NCI-H345 (cell line): Measurements from ENCODE around the gene AK6.
"Not testable (repeated sequence)": the region's sequence is repeated elsewhere in the genome, so short reads cannot be mapped to it uniquely, and the experiment has no call there.

Experiments used
- DNase-seq: peaks from one replicate; lab custom pipeline; 2025; lab: John Stamatoyannopoulos, UW

Gene AK6

DNA sequence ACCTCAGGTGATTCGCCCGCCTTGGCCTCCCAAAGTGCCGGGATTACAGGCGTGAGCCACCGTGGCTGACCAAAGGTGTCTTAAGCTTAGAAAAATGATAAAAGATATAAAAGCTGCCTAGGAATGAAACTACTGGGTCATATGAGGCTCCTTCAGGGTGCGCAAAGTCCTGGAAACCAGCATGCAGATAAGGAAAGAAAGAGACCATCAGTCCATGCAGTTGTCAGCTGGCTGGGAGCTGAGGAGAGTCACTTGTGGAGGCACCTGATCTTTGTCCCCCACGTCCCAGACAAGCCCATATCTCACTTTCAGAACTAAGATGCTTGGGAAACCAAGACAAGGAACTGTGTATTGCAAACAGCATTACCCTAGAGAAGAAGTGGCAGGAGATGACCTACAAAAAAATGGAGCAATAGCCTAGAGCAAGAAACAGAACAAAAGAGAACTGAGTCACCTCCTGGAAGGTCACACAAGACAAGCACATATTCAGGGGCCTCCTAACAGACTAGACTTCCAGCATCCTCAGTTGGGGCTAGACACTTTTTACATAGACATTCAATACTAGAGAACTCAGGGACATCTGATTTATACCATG, 33.9 kb downstream of the AK6 start:
- no peak for DNase-seq

DNA sequence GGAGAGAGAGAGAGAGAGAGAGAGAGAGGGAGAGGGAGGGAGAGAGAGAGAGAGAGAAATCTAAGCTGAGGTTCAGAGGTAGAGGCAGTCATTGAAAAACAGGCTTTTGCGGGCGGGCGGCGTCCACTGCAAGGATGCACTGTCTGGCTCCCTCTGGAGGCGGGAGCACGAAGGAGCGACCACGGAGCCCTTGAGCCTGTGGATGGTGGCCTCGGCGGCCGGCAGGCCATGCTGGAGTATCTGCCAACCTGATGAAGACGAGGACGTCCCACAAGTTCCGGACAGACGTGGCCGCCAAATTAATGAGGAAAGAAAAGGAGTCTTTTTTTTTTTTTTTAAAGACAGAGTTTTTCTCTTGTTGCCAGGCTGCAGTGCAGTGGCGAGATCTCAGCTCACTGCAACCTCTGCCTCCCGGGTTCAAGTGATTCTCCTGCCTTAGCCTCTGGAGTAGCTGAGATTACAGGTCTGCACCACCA, 34.5 kb downstream of the AK6 start:
- peak; percentile 46 for DNase-seq

DNA sequence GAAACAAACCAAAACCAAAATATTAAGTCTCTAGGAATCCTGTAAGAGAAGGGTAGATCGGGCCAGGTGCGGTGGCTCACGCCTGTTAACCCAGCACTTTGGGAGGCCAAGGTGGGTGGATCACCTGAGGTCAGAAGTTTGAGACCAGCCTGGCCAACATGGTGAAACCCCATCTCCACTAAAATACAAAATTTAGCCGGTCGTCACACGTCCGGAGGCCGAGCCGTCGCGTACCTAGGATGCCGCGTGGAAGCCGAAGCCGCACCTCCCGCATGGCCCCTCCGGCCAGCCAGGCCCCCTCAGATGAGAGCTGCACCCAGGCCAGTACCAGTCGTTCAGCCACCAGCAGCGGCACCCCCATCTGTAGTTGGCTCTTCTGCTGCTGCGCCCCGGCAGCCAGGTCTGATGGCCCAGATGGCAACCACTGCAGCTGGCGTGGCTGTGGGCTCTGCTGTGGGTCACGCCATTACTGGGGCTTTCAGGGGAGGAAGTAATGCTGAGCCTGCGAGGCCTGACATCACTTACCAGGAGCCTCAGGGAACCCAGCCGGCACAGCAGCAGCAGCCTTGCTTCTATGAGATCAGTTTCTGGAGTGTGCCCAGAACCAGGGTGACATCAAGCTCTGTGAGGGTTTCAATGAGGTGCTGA, 35.5 kb downstream of the AK6 start:
- not testable (repeated sequence) for DNase-seq

DNA sequence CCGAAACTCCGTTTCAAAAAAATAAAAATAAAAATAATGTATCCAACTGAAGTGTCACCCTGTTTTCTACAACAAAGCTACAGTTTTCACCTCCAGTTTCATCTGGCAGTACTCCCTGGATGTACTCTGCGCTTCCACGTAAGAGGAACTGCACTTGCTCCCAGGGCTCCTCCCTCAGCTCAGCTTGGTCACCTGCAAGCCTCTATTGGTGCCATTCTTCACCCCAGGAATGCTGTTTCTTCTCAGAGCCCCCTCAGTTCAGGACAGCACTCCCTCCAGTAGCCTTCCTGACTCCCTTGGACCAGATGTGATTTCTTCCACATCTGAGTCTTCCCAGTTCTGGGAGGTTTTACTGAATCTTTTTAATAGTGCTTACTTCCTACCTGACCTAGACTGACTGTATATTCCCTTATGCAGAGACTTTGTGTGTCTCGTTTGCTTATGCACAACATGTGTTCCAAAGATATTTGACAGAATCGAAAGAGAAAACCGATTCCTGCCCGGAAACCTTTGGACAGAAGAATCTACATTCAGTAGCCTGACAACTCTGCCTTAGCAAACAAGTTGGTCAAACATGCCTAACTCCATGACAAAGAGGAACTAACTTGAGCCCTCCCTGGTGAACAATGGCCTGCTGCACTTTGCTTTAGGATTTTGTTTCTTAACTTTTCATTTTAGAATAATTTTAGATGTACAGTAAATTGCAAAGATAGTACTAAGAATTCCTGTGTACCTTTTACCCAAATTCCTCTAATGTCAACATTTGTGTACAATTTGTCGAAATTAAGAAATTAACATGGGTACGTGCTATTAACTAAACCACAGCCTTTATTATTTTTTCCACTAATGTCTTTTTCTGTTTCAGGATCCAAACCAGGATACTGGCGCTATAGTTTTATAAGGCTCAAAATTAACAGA, 37.5 kb downstream of the AK6 start:
- no peak for DNase-seq

DNA sequence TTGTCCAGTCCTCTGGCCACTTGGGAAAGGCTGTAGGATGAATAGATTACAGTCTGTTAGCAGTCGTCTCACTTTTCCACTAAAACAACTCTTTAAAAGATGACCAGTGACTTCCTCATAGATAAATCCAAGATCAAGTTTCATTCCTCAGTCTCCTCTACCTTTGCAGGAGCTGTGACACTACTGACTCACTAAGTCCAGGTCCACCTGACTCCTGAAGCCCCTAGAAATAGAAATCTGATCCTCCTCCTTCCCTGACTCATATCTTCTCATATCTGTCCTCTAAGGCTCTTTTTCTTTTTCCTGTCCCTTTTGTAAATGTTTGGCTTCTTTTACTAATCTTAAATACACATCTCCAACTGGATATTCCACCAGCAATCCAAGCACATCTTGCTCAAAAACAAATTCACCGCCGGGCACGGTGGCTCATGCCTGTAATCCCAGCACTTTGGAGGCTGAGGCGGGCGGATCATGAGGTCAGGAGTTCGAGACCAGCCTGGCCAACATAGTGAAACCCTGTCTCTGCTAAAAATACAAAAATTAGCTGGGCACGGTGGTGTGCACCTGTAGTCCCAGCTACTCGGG, 39.3 kb downstream of the AK6 start:
- no peak for DNase-seq

DNA sequence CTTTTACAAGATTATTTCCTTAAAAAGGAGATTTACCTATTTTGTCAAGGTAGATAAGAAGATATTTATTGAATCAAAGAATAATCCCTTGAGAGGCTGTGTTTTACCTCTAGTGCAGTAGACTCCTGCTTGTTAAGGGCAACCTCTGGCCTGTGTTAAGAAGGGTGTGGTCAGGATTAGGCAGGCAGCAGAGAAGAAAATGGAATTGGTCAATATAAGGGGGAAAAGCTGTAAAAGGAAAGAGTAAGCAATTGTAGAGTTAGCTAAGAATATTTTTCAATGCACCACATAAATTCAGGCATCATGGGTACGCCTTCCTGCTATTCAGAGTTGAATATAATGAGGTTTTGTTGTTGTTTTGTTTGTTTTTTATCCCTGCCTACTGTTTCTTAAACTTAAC, 43.0 kb downstream of the AK6 start:
- DNase-seq: no peak

DNA sequence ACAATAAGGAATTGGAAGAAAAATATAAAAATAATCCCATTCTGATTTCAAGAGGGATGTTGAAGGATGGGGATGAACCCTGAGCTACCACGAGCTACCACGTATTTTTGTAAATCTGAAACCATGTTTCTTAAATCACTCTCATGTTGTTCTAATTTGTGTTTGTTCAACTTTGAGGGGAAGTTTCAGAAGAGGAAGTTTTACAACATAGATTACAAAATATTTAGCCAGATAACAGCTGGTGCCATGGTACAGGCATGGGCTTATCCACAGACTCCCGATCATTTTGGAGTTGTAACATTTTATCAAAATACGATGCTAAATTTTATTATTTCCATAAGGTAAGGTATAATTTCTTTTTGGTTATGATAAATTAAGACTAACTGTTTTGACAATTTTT, 51.9 kb downstream of the AK6 start:
- DNase-seq: no peak

DNA sequence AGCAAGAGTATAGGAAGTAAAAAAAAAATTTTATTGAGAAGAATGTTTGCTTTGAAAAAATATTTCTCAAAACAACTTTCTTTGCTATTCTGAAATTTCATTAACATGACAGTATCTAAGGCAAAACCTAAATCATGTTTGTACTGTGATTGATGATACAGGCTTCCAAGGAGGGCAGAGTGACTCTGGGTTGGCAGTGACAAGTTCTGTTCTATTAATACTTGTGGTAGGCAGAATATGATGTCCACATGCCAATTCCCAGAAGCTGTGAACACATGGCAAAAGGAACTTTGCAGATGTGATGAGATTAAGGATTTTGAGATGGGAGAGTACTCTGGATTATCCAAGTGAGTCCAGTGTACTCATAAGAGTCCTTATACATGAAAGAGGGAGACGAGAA, 53.3 kb downstream of the AK6 start:
- DNase-seq: no peak

DNA sequence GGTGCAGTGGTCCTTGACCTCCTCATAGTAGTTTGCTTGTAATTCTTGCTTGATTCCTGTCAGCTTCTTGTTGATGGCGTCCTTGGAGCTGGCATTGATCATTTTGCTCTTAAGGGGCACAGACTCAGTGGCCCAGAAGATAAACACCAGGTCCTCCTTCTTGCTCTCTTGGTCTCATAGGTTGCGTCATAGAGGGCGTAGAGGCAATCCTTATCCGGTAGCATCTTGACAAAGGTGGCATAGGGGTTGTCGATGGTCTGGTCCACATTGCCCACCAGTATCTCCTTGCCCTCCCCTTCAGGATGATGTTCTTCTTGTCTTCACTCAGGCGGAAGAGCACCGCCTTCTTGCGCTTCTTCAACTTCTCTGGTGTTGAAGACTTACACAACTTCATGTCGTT, 55.9 kb downstream of the AK6 start:
- no peak for DNase-seq

DNA sequence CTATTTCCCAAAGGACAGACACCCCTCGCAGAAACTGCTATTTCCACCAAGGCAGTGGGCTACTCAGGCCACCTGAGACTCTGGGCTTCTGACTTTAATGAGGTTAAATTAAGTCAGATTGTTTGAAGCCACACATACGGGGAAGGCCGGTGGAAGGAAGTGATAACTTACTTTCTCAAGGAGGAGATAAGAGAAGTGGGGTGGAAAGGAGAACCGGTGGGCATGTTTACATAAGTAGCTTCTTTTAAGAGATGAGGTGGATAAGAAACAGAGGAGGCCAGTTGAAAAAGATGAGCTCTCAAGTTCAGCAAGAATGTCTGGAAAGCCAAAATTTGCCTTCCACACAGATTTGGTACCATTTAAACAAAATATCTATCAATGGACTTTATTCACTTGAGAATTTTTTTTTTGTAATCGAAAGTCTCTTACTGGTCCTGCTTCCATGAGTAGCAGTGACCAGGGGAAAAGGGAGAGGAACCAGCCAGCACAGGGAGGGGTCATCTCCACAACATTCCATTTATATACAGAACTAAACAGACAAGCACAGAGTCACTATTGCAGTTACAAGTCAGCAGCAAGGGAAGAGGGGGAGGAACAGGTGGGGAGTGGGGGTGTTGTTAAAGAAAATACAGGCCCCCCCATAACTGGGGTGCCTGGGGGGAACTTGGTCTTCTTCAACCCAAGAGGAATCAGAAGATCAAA, 56.7 kb downstream of the AK6 start:
- no peak for DNase-seq

DNA sequence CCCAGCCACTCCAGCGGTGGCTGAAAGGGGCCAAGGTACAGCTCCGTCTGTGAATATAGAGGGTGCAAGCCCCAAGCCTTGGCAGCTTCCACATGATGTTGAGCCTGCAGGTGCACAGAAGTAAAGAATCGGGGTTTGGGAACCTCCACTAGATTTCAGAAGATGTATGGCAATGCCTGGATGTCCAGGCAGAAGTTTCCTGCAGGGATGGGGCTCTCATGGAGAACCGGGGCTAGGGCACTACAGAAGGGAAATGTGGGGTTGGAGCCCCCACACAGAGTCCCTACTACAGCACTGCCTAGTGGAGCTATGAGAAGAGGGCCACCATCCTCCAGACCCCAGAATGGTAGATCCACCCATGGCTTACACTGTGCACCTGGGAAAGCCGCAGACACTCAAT, 59.9 kb downstream of the AK6 start:
- no peak for DNase-seq

DNA sequence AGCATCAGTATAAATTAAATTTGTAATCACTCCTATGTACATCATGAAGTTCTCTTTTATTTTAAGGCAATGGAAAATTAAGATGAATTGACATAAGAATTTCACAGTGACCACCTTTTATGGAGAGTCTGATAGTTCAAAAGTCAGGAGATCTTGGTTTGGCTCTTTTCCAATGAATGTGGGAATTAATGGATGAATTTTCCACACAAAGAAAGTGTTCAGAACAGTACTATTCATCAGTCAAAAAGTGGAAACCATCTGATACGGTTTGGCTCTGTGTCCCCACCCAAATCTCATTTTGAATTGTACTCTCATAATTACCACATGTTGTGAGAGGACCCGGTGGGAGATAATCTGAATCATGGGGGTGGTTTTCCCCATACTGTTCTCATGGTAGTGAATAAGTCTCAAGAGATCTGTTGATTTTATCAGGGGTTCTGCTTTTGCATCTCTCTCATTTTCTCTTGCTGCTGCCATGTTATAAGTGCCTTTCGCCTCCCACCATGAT, 61.2 kb downstream of the AK6 start:
- DNase-seq: no peak

DNA sequence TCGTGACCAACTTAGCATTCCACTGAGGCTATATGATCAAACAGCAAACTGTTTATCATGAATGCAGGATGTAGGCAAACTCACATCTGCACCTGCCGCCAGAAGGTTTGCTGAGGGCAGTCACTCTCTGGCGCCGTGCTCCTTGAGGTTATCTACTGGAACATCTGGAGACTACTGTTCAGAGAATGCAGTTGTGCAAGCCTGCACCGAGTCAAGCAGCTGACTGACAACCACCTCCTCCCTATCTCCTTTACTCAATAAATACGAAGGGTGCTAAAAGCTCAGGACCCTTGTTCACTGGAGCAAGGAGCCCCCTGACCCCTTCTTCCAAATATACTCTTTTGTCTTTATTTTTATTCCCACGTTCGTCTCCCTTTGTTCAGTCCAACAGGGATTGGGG, 63.8 kb downstream of the AK6 start:
- no peak for DNase-seq
